ENCODE measurements around the gene EEF1AKMT3. TPM values are rescaled to one million over a fixed set of nuclear protein-coding genes. Genes with fewer than 3 reads are reported as not detected.

EEF1AKMT3 gene
- total and polyA plus RNA-seq, 9 of the 15 experiments (the other 6 are each of a cell fraction or from before 2014, with no cell fraction given), result 4.1 to 17.2 (median 7.9) TPM

DNA sequence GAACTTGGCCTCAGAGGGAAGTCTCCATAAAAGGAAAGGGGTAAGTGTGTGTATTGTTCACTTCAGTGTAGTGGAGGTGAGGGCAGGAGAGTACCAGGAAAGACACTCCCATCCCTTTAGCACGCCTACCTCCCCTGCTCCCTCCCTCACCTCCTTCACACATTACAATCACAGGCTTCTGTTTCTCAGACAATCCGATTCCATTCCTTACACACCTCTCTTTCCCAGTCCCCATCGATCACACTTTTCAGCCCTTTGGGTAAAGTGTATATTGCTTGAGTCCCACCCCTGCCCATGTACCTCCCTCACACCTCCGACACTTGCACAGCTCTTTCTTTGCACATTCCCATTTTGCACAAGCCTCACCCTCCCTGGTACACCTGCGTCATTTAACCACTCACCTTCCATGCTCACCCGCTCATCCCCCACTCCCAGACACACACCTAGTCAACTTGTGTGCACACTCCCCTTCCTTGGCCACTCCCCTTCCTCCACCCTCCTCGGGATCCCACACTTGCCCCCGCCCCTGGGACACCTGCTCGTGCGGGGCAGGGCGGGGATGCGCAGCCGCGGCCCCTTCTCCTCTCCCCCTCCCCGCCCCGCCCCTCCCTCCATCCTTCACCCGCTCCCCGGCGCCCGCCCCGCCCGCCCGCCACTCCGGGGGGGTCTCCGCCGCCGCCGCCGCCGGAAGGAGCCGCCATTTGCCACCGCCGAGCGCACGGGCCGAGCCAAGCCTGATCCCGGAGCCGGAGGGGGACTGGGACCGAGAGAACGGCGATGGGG lies 17.8 kb upstream of the EEF1AKMT3 start, which contains the start of gene MARCHF9 (continued):
- TF ChIP-seq KDM1A (IDR thresholded peaks at IDR 0.05) (peak in 1 of 2 experiments; percentile 64; a peak in 1 of 4 replicates), HLTF (IDR thresholded peaks at IDR 0.05) (0 out of 2 replicates have a peak, but pooled peaks have one; percentile 47), MAZ (CRISPR knock-in tag; conservative IDR thresholded peaks at IDR 0.05 in 1 of 2, IDR thresholded peaks at IDR 0.05 in 1 of 2) (peak; percentile 66 to 87; a peak in 3 of 4 replicates), KDM4B (IDR thresholded peaks at IDR 0.05; ENCODE audit: borderline replicate concordance in 2 of 2, low read depth in 1 of 2) (peak in 1 of 2 experiments; percentile 25; a peak in 1 of 4 replicates), ZNF668 (CRISPR knock-in tag; IDR thresholded peaks at IDR 0.05) (no peak)
- TF ChIP-seq, protein P1, sequence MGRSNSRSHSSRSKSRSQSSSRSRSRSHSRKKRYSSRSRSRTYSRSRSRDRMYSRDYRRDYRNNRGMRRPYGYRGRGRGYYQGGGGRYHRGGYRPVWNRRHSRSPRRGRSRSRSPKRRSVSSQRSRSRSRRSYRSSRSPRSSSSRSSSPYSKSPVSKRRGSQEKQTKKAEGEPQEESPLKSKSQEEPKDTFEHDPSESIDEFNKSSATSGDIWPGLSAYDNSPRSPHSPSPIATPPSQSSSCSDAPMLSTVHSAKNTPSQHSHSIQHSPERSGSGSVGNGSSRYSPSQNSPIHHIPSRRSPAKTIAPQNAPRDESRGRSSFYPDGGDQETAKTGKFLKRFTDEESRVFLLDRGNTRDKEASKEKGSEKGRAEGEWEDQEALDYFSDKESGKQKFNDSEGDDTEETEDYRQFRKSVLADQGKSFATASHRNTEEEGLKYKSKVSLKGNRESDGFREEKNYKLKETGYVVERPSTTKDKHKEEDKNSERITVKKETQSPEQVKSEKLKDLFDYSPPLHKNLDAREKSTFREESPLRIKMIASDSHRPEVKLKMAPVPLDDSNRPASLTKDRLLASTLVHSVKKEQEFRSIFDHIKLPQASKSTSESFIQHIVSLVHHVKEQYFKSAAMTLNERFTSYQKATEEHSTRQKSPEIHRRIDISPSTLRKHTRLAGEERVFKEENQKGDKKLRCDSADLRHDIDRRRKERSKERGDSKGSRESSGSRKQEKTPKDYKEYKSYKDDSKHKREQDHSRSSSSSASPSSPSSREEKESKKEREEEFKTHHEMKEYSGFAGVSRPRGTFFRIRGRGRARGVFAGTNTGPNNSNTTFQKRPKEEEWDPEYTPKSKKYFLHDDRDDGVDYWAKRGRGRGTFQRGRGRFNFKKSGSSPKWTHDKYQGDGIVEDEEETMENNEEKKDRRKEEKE (IDR thresholded peaks at IDR 0.05; ENCODE audit: borderline replicate concordance in 1 of 2, control insufficient read depth in 1 of 2, low read depth in 2 of 2, low read length in 1 of 2), result no peak
- TF ChIP-seq, protein P2, sequence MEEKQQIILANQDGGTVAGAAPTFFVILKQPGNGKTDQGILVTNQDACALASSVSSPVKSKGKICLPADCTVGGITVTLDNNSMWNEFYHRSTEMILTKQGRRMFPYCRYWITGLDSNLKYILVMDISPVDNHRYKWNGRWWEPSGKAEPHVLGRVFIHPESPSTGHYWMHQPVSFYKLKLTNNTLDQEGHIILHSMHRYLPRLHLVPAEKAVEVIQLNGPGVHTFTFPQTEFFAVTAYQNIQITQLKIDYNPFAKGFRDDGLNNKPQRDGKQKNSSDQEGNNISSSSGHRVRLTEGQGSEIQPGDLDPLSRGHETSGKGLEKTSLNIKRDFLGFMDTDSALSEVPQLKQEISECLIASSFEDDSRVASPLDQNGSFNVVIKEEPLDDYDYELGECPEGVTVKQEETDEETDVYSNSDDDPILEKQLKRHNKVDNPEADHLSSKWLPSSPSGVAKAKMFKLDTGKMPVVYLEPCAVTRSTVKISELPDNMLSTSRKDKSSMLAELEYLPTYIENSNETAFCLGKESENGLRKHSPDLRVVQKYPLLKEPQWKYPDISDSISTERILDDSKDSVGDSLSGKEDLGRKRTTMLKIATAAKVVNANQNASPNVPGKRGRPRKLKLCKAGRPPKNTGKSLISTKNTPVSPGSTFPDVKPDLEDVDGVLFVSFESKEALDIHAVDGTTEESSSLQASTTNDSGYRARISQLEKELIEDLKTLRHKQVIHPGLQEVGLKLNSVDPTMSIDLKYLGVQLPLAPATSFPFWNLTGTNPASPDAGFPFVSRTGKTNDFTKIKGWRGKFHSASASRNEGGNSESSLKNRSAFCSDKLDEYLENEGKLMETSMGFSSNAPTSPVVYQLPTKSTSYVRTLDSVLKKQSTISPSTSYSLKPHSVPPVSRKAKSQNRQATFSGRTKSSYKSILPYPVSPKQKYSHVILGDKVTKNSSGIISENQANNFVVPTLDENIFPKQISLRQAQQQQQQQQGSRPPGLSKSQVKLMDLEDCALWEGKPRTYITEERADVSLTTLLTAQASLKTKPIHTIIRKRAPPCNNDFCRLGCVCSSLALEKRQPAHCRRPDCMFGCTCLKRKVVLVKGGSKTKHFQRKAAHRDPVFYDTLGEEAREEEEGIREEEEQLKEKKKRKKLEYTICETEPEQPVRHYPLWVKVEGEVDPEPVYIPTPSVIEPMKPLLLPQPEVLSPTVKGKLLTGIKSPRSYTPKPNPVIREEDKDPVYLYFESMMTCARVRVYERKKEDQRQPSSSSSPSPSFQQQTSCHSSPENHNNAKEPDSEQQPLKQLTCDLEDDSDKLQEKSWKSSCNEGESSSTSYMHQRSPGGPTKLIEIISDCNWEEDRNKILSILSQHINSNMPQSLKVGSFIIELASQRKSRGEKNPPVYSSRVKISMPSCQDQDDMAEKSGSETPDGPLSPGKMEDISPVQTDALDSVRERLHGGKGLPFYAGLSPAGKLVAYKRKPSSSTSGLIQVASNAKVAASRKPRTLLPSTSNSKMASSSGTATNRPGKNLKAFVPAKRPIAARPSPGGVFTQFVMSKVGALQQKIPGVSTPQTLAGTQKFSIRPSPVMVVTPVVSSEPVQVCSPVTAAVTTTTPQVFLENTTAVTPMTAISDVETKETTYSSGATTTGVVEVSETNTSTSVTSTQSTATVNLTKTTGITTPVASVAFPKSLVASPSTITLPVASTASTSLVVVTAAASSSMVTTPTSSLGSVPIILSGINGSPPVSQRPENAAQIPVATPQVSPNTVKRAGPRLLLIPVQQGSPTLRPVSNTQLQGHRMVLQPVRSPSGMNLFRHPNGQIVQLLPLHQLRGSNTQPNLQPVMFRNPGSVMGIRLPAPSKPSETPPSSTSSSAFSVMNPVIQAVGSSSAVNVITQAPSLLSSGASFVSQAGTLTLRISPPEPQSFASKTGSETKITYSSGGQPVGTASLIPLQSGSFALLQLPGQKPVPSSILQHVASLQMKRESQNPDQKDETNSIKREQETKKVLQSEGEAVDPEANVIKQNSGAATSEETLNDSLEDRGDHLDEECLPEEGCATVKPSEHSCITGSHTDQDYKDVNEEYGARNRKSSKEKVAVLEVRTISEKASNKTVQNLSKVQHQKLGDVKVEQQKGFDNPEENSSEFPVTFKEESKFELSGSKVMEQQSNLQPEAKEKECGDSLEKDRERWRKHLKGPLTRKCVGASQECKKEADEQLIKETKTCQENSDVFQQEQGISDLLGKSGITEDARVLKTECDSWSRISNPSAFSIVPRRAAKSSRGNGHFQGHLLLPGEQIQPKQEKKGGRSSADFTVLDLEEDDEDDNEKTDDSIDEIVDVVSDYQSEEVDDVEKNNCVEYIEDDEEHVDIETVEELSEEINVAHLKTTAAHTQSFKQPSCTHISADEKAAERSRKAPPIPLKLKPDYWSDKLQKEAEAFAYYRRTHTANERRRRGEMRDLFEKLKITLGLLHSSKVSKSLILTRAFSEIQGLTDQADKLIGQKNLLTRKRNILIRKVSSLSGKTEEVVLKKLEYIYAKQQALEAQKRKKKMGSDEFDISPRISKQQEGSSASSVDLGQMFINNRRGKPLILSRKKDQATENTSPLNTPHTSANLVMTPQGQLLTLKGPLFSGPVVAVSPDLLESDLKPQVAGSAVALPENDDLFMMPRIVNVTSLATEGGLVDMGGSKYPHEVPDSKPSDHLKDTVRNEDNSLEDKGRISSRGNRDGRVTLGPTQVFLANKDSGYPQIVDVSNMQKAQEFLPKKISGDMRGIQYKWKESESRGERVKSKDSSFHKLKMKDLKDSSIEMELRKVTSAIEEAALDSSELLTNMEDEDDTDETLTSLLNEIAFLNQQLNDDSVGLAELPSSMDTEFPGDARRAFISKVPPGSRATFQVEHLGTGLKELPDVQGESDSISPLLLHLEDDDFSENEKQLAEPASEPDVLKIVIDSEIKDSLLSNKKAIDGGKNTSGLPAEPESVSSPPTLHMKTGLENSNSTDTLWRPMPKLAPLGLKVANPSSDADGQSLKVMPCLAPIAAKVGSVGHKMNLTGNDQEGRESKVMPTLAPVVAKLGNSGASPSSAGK (IDR thresholded peaks at IDR 0.05), result no peak
- TF ChIP-seq, protein P3, sequence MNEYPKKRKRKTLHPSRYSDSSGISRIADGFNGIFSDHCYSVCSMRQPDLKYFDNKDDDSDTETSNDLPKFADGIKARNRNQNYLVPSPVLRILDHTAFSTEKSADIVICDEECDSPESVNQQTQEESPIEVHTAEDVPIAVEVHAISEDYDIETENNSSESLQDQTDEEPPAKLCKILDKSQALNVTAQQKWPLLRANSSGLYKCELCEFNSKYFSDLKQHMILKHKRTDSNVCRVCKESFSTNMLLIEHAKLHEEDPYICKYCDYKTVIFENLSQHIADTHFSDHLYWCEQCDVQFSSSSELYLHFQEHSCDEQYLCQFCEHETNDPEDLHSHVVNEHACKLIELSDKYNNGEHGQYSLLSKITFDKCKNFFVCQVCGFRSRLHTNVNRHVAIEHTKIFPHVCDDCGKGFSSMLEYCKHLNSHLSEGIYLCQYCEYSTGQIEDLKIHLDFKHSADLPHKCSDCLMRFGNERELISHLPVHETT (CRISPR knock-in tag; conservative IDR thresholded peaks at IDR 0.05 in 1 of 2, IDR thresholded peaks at IDR 0.05 in 1 of 2), result peak in 1 of 2 experiments; percentile 77; a peak in 2 of 4 replicates

Measured in K562 (cell line).